Transverse colon (tissue), 4 donors: Measurements from ENCODE around the gene TTLL9. TPM values are rescaled to one million over a fixed set of nuclear protein-coding genes. Genes with fewer than 3 reads are reported as not detected.
A peak's percentile ranks its signal among the peaks of the same experiment; 100 is the strongest.

Experiments
- DNase-seq: peaks from one replicate; pipeline ENCODE4 v3.0.0-alpha.2; 2019
- H3K27ac ChIP-seq, 4 donors: fragments of 200-600 bp; sonication (generic); 2 replicates each; pipeline ENCODE4 v1.5.1; 2016 to 2018; ENCODE audit warnings: inconsistent platforms in 4 of 4
- H3K27me3 ChIP-seq: fragments of 200-600 bp; sonication (generic); 2 replicates; pipeline ENCODE4 v1.5.1; 2017; ENCODE audit warnings: inconsistent platforms
- H3K36me3 ChIP-seq, 4 donors: fragments of 200-600 bp; sonication (generic); 2 replicates each; pipeline ENCODE4 v1.5.1; 2017 to 2019; ENCODE audit warnings: inconsistent platforms in 4 of 4
- H3K4me1 ChIP-seq, 4 donors: fragments of 200-600 bp; sonication (generic); 2 replicates each; pipeline ENCODE4 v1.5.1; 2017 to 2020; ENCODE audit warnings: inconsistent platforms in 4 of 4
- H3K4me3 ChIP-seq, 4 donors: fragments of 200-600 bp; sonication (generic); 1 replicate in 1 of 4; 2 replicates in 3 of 4; pipeline versions ENCODE4 v1.5.1 to v1.6.1; 2017 to 2019; ENCODE audit warnings: inconsistent platforms in 4 of 4
- H3K9me3 ChIP-seq, 2 donors: fragments of 200-600 bp; sonication (generic); 2 replicates each; pipeline ENCODE4 v1.5.1; 2017 to 2019; ENCODE audit warnings: inconsistent platforms in 2 of 2
- EP300 ChIP-seq: sonication (generic); formaldehyde crosslinking; IDR thresholded peaks from one replicate; pipeline ENCODE4 v1.6.1; 2017; ENCODE audit warnings: antibody characterized with exemption, low read depth
- POLR2A ChIP-seq: fragments of 450-650 bp; IDR thresholded peaks from one replicate; pipeline ENCODE4 v1.6.1; 2016; ENCODE audit warnings: antibody characterized with exemption, mild to moderate bottlenecking, moderate library complexity
- POLR2AphosphoS5 ChIP-seq, 3 donors: sonication (generic); formaldehyde crosslinking; IDR thresholded peaks; one replicate each; pipeline ENCODE4 v1.6.1; 2016; ENCODE audit warnings: antibody characterized with exemption in 3 of 3
- WGBS, 2 donors: methylation state at CpG; one replicate each; pipeline ENCODE4 v1.1.5; 2018; ENCODE audit warnings: low coverage in 1 of 2; 5-methylcytosine and 5-hydroxymethylcytosine counted together
- in situ Hi-C, 4 donors: fragments of 200-750 bp; cut with MboI; loops; one replicate each; pipeline versions ENCODE4 v1.15.0 to v1.15.1; 2017; ENCODE audit warnings: low sequenced_read_pairs in 3 of 4, low pct_ligation_motif_present in 1 of 4, low pct_unique_long_range_greater_than_20kb in 1 of 4
- intact Hi-C: fragments of 100-400 bp; cut with DNase I; formaldehyde crosslinking; loops from one replicate; pipeline ENCODE4 v1.15.1; 2023; ENCODE audit warnings: low total_unique reads
- total RNA-seq, 4 donors: library from RNA; depleted of rRNA; stranded (reverse); fragments of >200 nt; gene quantifications; one replicate each; pipeline ENCODE4 v1.1.0, GENCODE V29; 2016
- TF ChIP-seq, protein P1 (sequence below), 5 experiments: fragments of 200-600 bp in 3 of 5; fragments of 450-650 bp in 2 of 5; sonication (generic) in 3 of 5; IDR thresholded peaks; 1 replicate in 2 of 5; 2 replicates in 3 of 5; pipeline ENCODE4 v1.5.1; 2016 to 2017; ENCODE audit warnings: antibody characterized with exemption in 5 of 5, inconsistent platforms in 3 of 5, mild to moderate bottlenecking in 2 of 5, moderate library complexity in 1 of 5

The TTLL9 gene
- total RNA-seq, 4 donors from 2014 or later: not detected

DNA sequence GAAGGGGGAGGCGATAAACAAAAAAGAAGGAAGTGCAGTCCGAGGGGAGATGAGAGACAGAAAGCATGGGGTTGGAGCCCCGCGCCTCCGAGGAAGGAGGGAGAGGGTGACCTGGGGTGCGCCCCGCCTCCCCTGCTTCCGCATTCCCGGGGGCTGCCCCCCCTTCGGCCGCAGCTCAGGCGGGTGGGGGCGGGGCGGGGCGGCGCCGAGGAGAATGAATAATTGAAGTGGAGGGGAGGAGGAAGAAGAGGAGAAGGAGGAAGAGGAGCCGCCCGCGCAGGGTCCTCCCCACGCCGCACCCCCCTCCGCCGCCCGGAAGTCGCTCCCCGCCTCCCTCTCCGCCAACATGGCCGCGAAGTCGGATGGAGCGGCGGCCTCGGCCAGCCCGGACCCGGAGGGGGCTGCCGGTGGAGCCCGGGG is 97.4 kb downstream of the TTLL9 start, which contains the start of gene XKR7:
Gene XKR7 (plus strand): TSS at position 322 of the 420 bp plus-strand sequence. CDS start 25 bp downstream, at position 347.
- 2% methylated on average over 9 of the region's 38 CpGs; no CpG with 5 or more reads in 1 of the 2 donors for WGBS, 2 donors
- Histone ChIP-seq H3K36me3 (no peaks in the 10 kb centered on the region), H3K27me3 (peaks cover 64% of the 10 kb centered on the region), H3K27ac (no peak within 1 kb of the TSS), H3K4me1 (peaks cover 0 to 4% (median 0%) of the 10 kb centered on the region in 4 donors), H3K9me3 (no peaks in the 10 kb centered on the region), H3K4me3 (peak within 1 kb of the TSS in 1 of 4 donors; percentile 39)
- no peak for DNase-seq
- in situ Hi-C loops: loop anchor here in 1 of 4 donors (10.0 kb wide), 1 partner anchor 113 kb away; no protein-coding TSS in a partner anchor
- no peak for TF ChIP-seq EP300
- no peak for TF ChIP-seq POLR2A
- TF ChIP-seq POLR2AphosphoS5 (IDR thresholded peaks at IDR 0.05): no peak
- TF ChIP-seq, protein P1, sequence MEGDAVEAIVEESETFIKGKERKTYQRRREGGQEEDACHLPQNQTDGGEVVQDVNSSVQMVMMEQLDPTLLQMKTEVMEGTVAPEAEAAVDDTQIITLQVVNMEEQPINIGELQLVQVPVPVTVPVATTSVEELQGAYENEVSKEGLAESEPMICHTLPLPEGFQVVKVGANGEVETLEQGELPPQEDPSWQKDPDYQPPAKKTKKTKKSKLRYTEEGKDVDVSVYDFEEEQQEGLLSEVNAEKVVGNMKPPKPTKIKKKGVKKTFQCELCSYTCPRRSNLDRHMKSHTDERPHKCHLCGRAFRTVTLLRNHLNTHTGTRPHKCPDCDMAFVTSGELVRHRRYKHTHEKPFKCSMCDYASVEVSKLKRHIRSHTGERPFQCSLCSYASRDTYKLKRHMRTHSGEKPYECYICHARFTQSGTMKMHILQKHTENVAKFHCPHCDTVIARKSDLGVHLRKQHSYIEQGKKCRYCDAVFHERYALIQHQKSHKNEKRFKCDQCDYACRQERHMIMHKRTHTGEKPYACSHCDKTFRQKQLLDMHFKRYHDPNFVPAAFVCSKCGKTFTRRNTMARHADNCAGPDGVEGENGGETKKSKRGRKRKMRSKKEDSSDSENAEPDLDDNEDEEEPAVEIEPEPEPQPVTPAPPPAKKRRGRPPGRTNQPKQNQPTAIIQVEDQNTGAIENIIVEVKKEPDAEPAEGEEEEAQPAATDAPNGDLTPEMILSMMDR (IDR thresholded peaks at IDR 0.05): no peak
- intact Hi-C loops: no loop called here

DNA sequence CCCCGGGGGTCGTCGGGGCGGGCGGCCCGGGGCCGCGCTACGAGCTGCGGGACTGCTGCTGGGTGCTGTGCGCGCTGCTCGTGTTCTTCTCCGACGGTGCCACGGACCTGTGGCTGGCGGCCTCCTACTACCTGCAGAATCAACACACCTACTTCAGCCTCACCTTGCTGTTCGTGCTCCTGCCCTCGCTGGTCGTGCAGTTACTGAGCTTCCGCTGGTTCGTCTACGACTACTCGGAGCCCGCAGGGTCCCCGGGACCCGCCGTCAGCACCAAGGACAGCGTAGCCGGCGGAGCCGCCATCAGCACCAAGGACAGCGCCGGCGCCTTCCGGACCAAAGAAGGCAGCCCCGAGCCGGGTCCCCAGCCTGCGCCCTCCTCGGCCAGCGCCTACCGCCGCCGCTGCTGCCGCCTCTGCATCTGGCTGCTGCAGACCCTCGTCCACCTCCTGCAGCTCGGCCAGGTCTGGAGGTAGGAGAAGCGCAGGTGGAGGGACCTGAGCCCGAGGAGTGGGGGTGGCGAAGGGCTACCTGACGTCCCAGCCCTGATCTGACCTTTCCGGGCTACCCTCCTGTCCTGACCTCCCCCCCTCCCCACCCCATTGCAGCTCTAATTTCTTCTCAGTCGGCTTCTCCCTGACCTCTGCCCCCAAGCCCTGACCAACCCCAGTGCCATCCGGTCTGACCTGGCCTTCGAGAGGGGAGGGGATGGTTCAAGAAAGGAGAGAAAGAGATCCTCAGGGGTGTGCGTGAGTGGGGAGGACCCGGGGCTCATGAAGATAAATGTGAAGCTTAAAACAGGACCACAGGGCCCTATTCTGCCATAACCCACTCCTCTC is 98.1 kb downstream of the TTLL9 start:
- no peak overlapping the region for H3K4me3 ChIP-seq
- H3K27me3 ChIP-seq: peaks cover 59% of the 10 kb centered on the region
- peak; percentile 56 for DNase-seq
- TF ChIP-seq, protein P1 (IDR thresholded peaks at IDR 0.05): no peak
- TF ChIP-seq POLR2A (no peak), POLR2AphosphoS5 (IDR thresholded peaks at IDR 0.05) (no peak), EP300 (no peak)
- peaks cover 0 to 4% (median 0%) of the 10 kb centered on the region in 4 donors for H3K4me1 ChIP-seq
- no peaks in the 10 kb centered on the region for H3K9me3 ChIP-seq
- no peaks in the 10 kb centered on the region for H3K36me3 ChIP-seq
- 13% methylated on average over 12 of the region's 57 CpGs; no CpG with 5 or more reads in 1 of the 2 donors for WGBS, 2 donors
- no peak overlapping the region for H3K27ac ChIP-seq
- in situ Hi-C loops (loop anchor here in 1 of 4 donors (10.0 kb wide), 1 partner anchor 114 kb away; no protein-coding TSS in a partner anchor), intact Hi-C loops (no loop called here)

DNA sequence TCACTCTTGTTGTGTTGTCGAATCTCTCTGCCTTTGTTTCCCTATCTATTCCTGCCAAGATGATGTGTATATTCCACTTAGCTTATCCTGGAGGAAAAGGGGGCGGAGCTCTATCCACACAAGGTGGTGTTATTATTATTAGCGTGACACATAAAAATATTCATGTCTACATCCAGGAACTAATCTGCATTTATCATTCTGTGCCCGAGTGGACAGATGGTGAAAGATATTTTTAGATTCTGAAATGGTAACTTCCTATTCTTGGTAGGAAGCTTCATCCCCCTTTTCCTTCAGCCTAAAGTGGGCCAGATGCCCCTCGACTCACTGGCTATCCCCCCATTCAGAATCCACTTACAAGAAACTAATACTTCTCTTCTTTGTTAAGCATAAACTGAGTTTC is 99.6 kb downstream of the TTLL9 start:
- H3K27ac ChIP-seq: no peak overlapping the region
- no peaks in the 10 kb centered on the region for H3K36me3 ChIP-seq
- intact Hi-C loops: no loop called here
- no peak overlapping the region for H3K4me3 ChIP-seq
- in situ Hi-C loops: loop anchor here in 1 of 4 donors (10.0 kb wide), 1 partner anchor 115 kb away; no protein-coding TSS in a partner anchor
- WGBS, 2 donors: 55 to 62% methylated on average over 5 of the region's 5 CpGs
- peaks cover 0 to 4% (median 0%) of the 10 kb centered on the region in 4 donors for H3K4me1 ChIP-seq
- no peaks in the 10 kb centered on the region for H3K9me3 ChIP-seq
- TF ChIP-seq POLR2AphosphoS5 (IDR thresholded peaks at IDR 0.05) (no peak), POLR2A (no peak), EP300 (no peak)
- TF ChIP-seq, protein P1 (IDR thresholded peaks at IDR 0.05): no peak
- DNase-seq: no peak
- peaks cover 66% of the 10 kb centered on the region for H3K27me3 ChIP-seq

- WGBS, 2 donors: 11% methylated on average over 4 of the region's 4 CpGs; no CpG with 5 or more reads in 1 of the 2 donors
- H3K36me3 ChIP-seq: no peaks in the 10 kb centered on the region
- no peaks in the 10 kb centered on the region for H3K9me3 ChIP-seq
- no peak for DNase-seq
- H3K27ac ChIP-seq: no peak overlapping the region
- no peak overlapping the region for H3K4me3 ChIP-seq
- in situ Hi-C loops: no loop called here
- intact Hi-C loops: no loop called here
- H3K27me3 ChIP-seq: peaks cover 48% of the 10 kb centered on the region
- H3K4me1 ChIP-seq: peaks cover 0 to 4% (median 0%) of the 10 kb centered on the region in 4 donors
- TF ChIP-seq, protein P1 (IDR thresholded peaks at IDR 0.05): no peak
- TF ChIP-seq EP300: no peak
- no peak for TF ChIP-seq POLR2A
- TF ChIP-seq POLR2AphosphoS5 (IDR thresholded peaks at IDR 0.05): no peak
Measured at GRCh38 chr20:31972471-31973021, 102.1 kb downstream of the TTLL9 start.
